T47D (cell line): ENCODE results near the gene NIT1.
A peak's percentile ranks its signal among the peaks of the same experiment; 100 is the strongest.

Experiments
- DNase-seq, 2 experiments: peaks; one replicate each; pipeline versions ENCODE4 v3.0.0 to v3.0.0-alpha.2; 2011 to 2012; ENCODE audit warnings: low read depth in 1 of 2, low spot score in 1 of 2
- JUND ChIP-seq: IDR thresholded peaks from 2 replicates; pipeline ENCODE4 v1.6.1; 2012; ENCODE audit warnings: low read depth
- in situ Hi-C: cut with HindIII; loops from 2 replicates; pipeline ENCODE4 v1.10.0; 2016; ENCODE audit warnings: low sequenced_read_pairs, low pct_unique_long_range_greater_than_20kb

Gene NIT1

DNA sequence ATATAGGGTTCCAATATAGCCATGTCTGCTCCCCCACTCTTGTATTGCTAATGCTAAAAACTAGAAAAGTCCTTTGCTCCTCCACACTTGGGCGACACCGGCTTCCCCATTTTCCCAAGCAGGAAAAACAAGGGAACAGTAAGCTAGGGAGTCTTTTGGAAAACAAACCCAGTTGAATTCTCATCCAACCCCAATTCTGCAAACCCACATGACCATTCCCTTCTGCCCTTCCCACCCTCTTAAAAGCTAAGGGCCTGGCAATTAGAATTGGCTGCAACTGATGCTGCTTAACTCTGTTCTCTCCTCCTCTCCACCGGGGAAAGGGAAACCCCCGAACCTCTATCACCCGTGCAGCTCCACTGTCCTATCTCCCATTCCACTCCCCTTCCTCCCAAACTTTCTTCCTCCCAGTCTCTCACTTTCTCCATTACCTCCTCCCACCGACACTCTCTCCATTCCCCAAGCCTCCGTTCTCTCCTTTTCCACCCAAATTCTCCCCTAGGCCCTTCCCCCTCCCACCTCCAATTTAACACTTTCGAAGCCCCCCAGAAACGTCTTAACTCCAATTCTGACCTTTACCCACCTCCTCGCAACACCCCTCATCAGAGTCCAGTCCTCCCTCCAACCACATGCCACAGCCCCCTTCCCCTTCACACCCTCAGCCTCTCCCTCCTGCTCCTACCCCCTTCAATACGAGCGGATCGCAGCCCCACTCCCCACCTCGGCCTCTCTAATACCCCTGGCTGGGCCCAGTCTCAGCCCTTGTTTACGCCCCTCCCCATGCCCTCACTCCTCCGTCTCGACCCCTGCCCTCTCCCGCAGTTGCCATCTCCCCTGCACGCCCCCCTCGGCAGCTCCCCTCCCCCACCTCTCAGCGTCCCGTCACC, 13.9 kb downstream of the NIT1 start:
- peak in 1 of 2 experiments; percentile 30 for DNase-seq
- in situ Hi-C loops, result no loop called here
- TF ChIP-seq JUND, result no peak

DNA sequence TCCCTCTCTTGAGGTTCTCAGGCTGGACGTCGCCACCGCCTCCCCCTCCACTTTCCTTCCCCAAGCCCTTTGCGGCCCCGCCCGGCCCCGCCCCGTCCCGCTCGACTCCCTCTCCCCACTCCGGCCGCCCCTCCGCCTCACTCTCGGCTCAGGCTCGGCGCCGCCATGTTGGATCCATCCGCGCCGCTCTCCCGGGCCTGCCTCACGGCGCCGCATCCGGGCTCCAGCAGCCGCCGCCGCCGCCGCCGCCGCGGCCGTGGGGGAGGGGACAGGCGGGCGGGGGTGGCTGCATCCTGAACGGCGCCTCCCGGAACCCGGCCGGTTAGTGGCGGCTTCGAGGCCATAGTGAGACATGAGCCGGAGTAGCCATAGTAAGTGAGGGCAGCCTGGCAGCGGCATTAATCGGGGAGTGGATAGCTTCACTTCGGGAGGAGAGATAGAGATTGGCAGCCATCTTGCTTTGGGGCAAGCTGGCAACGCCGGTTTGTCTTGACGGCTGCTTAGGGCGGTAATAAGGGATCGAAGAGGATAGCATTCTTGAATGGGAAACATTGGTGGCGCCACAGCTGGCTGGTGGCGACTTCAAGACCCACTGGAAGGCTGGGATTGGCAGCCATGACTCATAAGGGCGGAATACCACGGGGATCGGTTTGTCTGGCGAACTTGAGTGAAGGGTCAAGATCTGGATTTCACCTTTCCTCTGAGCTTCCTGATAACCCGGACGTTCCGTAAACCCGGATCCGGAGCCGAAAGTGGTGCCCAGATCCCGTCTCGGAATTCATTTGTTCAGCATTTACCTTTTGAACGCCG, 14.7 kb downstream of the NIT1 start, which contains the start of gene DEDD:
Gene DEDD, minus strand, starts transcription at position 258 of the 810 bp plus-strand sequence. CDS start 8,205 bp downstream, outside the sequence.
- peak; percentile 92 to 99 for DNase-seq
- in situ Hi-C loops, result no loop called here
- no peak for TF ChIP-seq JUND

DNA sequence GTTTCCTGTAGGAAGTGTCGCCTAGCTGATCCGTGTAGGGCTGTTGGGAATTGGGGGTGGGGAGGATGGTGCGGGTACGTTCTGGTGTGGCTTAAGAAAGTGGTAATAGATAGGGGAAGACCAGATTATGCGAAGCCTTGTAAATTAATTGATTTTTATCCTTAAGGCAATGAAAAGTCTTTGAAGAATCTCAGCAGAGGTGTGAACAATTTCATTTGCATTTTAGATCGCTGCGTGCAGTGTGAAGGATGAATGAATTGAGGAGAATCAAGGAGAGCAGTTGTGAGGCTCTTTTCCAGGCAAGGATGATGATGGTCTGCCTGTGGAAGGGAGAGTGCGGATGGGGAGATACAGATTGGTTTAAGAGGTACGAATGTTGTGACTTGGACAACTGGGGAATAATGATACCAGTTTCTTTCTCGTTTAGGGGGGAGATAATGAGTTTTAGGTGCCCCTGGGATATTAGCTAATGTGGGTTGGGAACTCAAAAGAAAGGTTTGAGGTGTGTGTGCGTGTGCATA, 15.4 kb downstream of the NIT1 start:
- in situ Hi-C loops, result no loop called here

DNA sequence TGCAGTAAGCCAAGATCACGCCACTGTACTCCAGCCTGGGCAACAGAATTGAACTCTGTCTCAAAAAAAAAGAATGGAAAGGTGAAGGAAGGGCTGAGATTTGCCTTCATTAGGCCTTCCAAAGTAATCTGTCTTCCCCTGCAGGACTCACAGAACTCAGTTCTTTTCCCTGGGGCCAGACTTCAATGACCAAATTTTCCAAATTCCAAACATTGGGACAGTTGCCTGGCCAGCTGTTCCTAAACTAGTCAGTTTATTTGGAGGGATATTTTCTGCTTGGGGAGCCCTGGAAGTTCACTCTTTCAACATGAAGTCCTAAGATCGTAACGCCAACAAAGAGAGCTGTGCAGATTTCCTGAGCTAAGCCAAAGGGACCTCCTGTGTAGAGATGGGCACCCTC, 20.0 kb downstream of the NIT1 start:
- no peak for DNase-seq
- TF ChIP-seq JUND, result no peak
- in situ Hi-C loops, result no loop called here

More for the DNA sequence above, 15.4 kb downstream of the NIT1 start:
- peak in 1 of 2 experiments; percentile 58 for DNase-seq
- no peak for TF ChIP-seq JUND

DNA sequence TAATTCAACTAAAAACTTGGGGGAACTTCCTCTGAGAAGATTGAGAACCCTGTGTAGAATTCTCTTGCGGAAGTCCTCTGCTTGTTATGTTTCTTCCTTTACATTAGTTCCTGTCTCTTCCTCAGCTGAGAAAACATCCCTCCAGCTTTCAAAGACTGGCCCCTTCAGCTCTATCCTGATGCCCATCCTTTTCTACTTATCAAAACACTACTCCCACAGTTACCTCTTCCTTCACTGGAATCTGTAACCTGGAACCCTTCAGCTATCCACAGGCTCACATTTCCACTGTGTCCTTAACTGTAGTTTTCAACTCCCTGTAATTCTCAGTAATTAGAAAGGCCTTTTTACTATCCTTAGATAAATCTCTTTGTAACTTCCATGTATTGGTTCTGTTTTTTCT, 20.5 kb downstream of the NIT1 start:
- TF ChIP-seq JUND, result no peak
- in situ Hi-C loops, result no loop called here
- no peak for DNase-seq

DNA sequence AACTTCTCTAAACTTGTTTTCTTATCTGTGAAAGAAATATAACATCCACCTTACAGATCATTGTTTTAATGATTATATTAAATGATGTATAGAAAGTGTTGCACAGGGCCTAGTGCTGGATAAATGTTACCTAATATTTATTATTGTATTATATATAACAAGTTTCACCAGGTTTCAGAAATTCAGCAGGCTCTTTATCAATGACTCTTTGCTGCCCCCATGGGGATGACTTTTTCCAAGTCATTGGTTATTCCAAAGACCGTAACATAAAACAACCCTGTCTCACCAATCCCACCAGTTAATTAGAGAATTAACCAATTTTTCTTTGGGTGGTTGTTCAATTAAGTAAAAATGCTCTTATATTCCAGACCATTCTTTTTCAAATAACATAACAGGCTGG, 21.9 kb downstream of the NIT1 start:
- peak in 1 of 2 experiments; percentile 67 for DNase-seq
- no peak for TF ChIP-seq JUND
- in situ Hi-C loops, result no loop called here

DNA sequence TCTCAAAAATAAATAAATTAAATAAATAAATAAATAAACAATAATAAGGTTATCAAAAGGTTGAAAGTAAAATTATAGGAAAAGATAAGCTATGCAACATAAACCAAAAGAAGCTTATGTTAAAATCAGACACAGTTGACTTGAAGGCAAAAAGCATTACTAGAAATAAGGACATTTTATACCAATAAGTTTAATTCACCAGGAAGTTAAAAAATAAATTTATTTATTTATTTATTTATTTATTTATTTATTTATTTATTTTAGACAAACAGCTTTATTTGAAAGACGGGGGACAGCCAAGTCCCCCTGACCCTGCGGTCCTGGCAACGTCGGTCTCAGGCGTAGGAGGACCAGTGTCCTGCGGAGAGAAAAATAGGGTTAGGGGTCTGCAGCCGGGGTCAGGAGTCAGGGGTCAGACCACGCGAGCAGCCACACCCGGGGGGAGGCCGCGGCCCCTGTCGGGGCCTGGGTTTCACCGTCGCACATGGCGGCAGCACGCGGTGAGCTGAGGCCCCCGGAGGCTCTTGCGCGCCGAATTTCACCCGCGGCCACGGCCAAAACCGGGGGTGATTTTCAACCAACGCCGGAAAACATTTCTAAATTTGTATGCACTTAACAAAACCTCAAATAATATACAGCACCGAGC, 23.0 kb downstream of the NIT1 start:
- TF ChIP-seq JUND, result no peak
- in situ Hi-C loops, result no loop called here

DNA sequence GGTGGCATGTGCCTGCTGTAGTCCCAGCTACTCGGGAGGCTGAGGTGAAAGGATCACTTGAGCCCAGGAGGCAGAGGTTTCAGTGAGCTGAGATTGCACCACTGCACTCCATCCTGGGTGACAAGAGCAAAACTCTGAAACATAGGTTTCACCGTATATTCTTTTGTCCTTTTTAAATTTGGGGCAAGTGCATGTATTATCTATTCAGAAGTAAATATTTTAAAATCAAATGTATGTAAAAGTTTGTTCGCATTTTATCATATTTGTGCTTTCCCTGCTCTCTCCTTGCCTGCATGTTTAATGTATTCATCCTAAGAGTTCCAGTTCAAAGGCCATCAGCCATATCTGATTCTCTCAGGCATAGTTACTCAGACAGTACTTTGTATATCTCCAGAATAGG, 27.9 kb downstream of the NIT1 start:
- no peak for DNase-seq
- TF ChIP-seq JUND, result no peak
- in situ Hi-C loops, result no loop called here

More for the DNA sequence above, 23.0 kb downstream of the NIT1 start:
- no peak for DNase-seq

DNA sequence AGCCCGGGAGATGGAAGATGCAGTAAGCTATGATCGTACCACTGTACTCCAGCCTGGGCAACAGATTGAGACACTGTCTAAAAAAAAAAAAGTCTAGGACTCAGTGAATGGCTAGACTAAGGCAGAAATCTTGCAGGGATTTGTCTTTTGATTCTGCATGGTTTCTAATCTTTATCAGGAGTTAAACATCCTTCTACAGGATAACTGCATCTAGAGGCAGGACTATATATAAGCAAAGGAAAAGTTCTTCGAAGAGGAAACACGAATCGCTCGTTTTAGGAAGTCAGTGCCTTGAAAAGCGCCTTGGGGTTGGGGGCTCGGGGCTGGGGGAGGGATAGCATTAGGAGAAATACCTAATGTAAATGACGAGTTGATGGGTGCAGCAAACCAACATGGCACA, 35.3 kb downstream of the NIT1 start:
- TF ChIP-seq JUND, result no peak
- in situ Hi-C loops, result no loop called here
- no peak for DNase-seq

DNA sequence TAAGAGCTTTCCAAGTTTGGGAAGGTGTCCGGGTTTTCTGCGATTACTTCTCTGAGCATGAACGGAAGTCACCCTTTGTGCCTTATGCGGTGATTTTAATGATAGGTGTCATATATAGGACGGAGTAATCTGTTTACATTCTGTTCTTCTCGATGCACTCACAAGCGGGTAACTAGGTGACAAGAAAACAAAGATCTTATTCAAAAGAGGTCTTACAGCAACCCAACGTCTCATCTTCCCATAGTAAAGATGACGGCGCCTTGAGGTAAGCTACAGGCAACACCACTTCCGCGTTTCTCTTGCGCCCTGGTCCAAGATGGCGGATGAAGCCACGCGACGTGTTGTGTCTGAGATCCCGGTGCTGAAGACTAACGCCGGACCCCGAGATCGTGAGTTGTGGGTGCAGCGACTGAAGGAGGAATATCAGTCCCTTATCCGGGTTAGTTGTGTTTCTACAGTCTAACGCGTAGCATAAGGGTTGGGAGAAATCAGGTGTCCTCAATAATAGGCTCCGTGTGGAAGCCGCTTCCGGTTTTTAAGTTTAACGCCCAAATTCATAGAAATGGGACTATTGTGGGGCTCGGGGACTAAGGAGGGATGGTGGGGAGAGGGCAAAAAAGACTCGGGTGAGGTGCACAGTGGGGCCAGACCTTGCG, 35.9 kb downstream of the NIT1 start, which contains the start of gene UFC1:
Gene UFC1, plus strand, starts transcription at position 297 of the 656 bp plus-strand sequence. Its CDS starts 20 bp downstream, at position 317.
- in situ Hi-C loops, result no loop called here
- 0 out of 2 replicates have a peak, but pooled peaks have one; percentile 25 for TF ChIP-seq JUND
- DNase-seq, result peak; percentile 71 to 95

DNA sequence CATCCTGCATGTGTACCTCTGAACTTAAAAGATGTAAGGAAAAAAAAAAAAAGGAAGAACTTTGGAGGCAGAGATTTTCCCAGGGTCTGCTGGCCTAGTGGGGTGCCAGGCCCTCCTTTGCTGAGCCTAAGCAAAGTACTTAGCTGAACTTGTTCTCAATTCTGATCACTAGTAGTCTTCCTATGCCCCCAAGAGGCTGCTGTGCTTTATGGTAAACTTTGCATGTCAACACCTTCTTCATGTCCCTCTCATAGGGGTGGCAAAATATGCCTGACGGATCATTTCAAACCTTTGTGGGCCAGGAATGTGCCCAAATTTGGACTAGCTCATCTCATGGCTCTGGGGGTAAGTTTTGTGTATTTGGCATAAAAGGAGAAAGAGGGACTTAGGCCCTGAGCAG, 40.0 kb downstream of the NIT1 start:
- DNase-seq, result no peak
- in situ Hi-C loops, result no loop called here
- no peak for TF ChIP-seq JUND
